Ureter (tissue), 1 donor: ENCODE data around the gene NKAIN2. TPM values are rescaled to one million over a fixed set of nuclear protein-coding genes. Genes with fewer than 3 reads are reported as not detected.

Source experiments
- DNase-seq: peaks from one replicate; pipeline ENCODE4 v3.0.0-alpha.2; 2020; ENCODE audit warnings: low spot score
- total RNA-seq: library from RNA; stranded (reverse); gene quantifications from one replicate; pipeline ENCODE4 v1.2.4, GENCODE V29; 2023
- donor health status: DM: yes; HTN: yes; CAD: no.

Gene NKAIN2
- total RNA-seq, 1 donor from 2014 or later = 0.73 TPM

- DNase-seq = no peak
Measured at GRCh38 chr6:124825564-124825963, 1021.9 kb downstream of the NKAIN2 start.

DNA sequence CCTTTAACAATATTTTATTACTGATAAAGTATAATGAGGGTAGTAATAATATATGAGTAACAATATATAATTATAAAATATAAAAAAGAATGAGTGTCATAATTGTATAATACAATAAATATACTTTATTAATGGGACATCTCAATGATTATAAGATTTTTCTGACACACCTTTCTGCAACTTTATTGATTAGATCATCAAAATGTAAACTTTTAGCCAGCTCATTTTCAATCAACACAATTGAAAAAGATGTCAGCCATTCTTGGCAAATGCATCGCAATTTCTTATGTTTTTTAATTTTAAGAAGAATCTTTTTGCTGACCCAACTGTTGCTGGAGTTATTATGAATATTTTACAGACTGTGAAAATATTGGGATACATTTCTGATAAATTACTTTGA, 1026.2 kb downstream of the NKAIN2 start:
- no peak for DNase-seq

DNA sequence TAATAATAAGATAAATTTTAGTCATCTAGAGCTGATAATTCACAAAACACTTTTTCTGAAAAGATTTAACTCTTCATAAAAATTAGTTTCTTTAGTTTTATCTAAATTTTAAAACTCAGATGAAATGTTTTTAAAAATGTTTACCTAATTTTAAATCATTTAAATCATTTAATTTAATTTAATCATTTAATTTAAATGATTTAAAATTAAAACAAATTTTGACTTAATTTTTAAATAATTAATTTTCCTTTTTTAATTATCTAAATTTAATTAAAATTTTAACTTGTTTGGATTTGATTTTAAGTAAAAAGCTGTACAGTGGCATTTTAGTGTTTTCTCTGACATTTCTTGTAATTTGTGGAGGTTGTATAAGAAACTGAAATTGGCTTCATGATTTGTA, 1026.8 kb downstream of the NKAIN2 start:
- DNase-seq = no peak

GRCh38 chr6:124854338-124854922, 1050.8 kb downstream of the NKAIN2 start:
- DNase-seq = no peak

DNA sequence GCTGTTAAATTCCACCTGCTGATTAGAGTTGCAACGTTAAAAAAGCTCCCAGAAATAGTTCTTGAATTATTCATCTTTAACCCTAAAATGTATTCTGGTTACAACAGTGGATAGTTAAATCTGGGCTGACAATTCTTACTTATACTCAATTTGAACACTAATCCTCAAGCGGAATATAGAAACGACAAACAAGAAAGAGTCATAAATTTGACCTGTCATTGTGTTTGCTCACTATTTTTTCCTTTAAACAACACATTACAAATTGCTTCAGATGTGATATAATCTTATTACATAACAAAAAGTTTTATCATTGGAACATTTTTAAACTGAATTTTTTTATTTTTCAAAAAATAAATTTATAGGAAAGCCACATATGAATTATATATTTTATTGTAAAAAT, 1054.1 kb downstream of the NKAIN2 start:
- DNase-seq = no peak

GRCh38 chr6:124858564-124858963, 1054.9 kb downstream of the NKAIN2 start:
- DNase-seq = no peak

- no peak for DNase-seq
Measured at GRCh38 chr6:124859366-124859765, 1055.7 kb downstream of the NKAIN2 start.

- DNase-seq = no peak
Measured at GRCh38 chr6:124866040-124866439, 1062.4 kb downstream of the NKAIN2 start.

DNA sequence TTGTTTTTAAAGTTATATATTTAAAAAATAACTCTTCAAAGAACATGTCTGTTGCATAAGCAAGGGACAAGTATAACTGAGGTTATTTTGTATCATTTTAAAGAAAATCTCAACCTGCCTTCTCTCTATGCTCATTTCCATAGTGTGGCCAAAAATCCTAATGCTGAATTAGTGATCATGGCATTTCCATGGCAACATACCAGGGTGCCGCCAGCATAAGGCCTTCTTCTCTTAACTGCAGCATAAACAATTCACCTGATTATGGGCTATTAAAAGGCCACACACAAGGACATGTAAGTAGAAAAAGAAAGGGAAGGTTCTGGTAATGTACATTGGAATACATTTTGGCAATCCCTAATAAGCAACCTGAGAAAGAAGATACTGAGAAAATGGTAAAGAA, 1063.5 kb downstream of the NKAIN2 start:
- DNase-seq = no peak

- DNase-seq = no peak
Measured at GRCh38 chr6:124868481-124868880, 1064.8 kb downstream of the NKAIN2 start.

DNA sequence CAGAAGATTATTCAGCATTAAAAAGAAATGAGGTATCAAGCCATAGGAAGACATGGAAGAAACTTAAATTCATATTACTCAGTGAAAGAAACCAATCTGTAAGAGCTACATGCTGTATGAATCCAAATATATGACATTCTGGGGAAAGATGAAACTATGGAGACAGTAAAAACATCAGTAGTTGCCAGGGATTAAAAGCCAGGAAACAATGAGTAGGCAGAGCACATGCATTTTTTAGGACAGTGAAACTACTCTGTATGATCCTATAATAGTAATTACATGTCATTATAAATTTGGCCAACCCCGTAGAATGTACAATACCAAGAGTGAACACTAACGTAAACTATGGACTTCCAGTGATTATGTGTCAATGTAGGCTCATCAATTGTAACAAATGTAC, 1065.8 kb downstream of the NKAIN2 start:
- no peak for DNase-seq

DNA sequence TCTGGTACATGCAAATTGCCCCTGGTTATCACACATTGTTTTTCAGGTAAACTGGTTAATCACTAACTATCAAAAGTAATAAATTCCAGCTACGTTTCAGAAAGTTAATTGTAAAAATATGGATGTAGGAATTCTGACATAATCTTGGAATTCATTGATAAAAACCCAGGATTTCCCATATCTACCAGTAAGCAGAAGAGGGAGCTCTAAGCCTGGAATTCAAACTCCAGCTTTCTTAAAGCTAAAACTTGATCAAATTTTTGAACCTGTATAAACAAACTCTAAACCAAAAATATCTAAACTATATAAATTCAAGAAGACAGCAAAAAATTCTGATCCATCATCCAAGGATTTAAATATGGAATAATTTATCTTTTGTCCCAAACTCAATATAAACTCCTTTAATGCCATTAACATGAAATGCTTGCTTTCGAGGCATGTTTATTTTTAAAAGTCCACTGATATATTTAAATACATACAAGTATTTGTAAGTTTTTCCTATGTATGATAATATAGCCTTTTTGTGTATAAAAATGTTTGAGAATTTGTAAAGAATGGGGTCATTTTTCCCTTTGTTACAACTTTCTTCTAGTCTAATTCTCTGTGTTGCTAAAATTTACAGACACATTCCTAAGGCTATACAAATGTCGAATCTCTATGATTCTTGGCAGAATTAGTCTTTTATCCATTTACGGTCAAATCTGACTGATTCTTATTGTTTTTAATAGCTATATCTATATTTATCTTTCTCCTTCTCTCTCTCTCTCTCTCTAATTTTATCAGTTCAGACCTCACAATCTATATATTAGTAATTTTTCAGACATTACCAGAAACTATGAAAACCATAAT, 1067.2 kb downstream of the NKAIN2 start:
- no peak for DNase-seq

DNA sequence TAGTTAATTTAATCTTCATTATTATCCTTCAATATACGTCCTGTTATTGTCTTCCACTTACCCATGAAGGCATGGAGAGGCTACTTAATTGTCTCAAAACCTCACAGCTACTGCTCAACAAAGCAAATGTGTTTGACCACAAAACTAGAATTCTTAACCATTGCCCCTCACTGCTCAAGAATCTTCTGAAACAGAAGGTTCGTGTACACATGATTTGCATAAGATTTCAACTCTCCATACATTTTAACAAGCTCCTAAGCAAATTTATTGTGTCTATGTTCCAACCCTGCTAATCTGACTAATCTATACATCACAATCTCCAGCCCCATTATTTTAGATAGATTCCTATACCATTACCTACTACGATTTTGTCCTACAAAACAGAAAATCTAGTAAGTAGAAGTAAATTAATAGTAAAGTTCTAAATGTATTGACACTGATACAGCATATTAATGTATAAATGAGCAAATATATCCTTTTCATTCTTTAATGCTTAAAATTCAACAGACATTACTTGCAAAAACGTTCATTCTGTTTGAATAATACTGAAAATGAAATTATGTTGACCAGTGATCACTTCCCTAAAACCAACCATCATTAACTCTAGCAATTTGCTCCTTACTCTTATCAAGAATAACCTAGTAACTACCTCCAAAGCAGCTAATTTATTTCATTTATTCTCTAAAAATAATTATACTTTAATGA, 1068.8 kb downstream of the NKAIN2 start:
- DNase-seq = no peak

DNA sequence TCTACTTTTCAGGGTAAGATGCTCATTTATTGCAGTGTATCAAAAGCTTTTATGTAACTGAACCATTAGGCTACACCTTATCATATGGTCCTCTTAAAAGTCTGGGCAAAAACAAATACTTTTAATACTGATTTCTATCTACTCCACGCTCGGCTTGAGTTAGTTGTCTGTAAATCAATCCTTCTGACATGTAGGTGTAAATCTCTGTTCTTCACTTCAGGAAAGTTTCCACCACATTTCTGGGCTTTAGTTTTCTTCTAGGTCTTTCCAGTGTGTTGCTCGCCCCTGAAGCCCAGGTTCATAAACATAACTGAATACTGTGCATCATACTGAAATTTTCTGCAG, 1069.4 kb downstream of the NKAIN2 start:
- DNase-seq = no peak

Other genes starting within 250 kb of the NKAIN2 start
- gene TRDN, start 166.9 kb upstream of the NKAIN2 start, total RNA-seq = 0.44 TPM